ENCODE results near the gene DNAJC3.
A peak's percentile ranks its signal among the peaks of the same experiment; 100 is the strongest.

- TF ChIP-seq SUZ12 (IDR thresholded peaks at IDR 0.05; ENCODE audit: low read length), result no peak
- no peak for TF ChIP-seq EZH2 (IDR thresholded peaks at IDR 0.05; ENCODE audit: low read depth, low read length, severe bottlenecking)
- TF ChIP-seq CTCF (IDR thresholded peaks at IDR 0.05; ENCODE audit: control extremely low read depth in 1 of 3, insufficient read depth in 1 of 3, low read depth in 1 of 3, low read length in 3 of 3), result no peak
- TF ChIP-seq TCF12 (IDR thresholded peaks at IDR 0.05; ENCODE audit: low read depth, low read length), result no peak
- TF ChIP-seq CHD2 (IDR thresholded peaks at IDR 0.05; ENCODE audit: low read length), result no peak
- no peak for TF ChIP-seq ATF3 (IDR thresholded peaks at IDR 0.05; ENCODE audit: insufficient read depth, low read depth, low read length)
- TF ChIP-seq EP300 (IDR thresholded peaks at IDR 0.05; ENCODE audit: borderline replicate concordance in 1 of 2, low read depth in 2 of 2, low read length in 2 of 2), result no peak
- 0 out of 2 replicates have a peak, but pooled peaks have one; percentile 12 for TF ChIP-seq TAF1 (IDR thresholded peaks at IDR 0.05; ENCODE audit: low read depth, low read length)
- TF ChIP-seq MAX (IDR thresholded peaks at IDR 0.05), result no peak
- no peak for TF ChIP-seq BRCA1 (IDR thresholded peaks at IDR 0.05; ENCODE audit: low read depth, low read length)
- no peak for TF ChIP-seq KDM1A (IDR thresholded peaks at IDR 0.05; ENCODE audit: borderline replicate concordance, low read length)
- no peak for TF ChIP-seq SRF (IDR thresholded peaks at IDR 0.05; ENCODE audit: low read depth, low read length)
- TF ChIP-seq POLR2A (IDR thresholded peaks at IDR 0.05; ENCODE audit: control extremely low read depth in 1 of 2, low read depth in 2 of 2, low read length in 2 of 2), result peak in 1 of 2 experiments; percentile 38; a peak in 1 of 3 replicates
- TF ChIP-seq RFX5 (IDR thresholded peaks at IDR 0.05; ENCODE audit: borderline replicate concordance, low read depth, low read length), result no peak
Observed at GRCh38 chr13:95643571-95643935, 33.4 kb upstream of the DNAJC3 start.
